HEK293 (cell line): ENCODE results near the gene FOXO3.

Experiments used
- CTCF ChIA-PET: fragments of 350-600 bp; formaldehyde crosslinking; extraction: SDS; loops from one replicate; lab custom pipeline; 2021; ENCODE audit warnings: antibody characterized with exemption; lab: Yijun Ruan, JAX
- POLR2A ChIA-PET: fragments of 300-600 bp; formaldehyde crosslinking; extraction: SDS; loops from one replicate; lab custom pipeline; 2020; ENCODE audit warnings: antibody characterized with exemption, inconsistent platforms; lab: Yijun Ruan, JAX
- H3K27ac ChIP-seq: fragments of 200-500 bp; sonication (Bioruptor generic); 2 replicates; pipeline ENCODE4 v1.5.1; 2014; ENCODE audit warnings: low read depth, low read length, control low read depth, inconsistent platforms; ENCODE audit errors: extremely low read depth
- H3K36me3 ChIP-seq, 2 experiments: fragments of 200-500 bp in 1 of 2; sonication (Bioruptor generic) in 1 of 2; 1 replicate in 1 of 2; 2 replicates in 1 of 2; pipeline ENCODE4 v1.5.1; 2014 to 2017; ENCODE audit warnings: inconsistent platforms in 2 of 2, low read length in 2 of 2; ENCODE audit not compliant: control insufficient read depth in 2 of 2, insufficient read depth in 1 of 2
- H3K4me1 ChIP-seq: fragments of 200-500 bp; sonication (Bioruptor generic); 2 replicates; pipeline ENCODE4 v1.5.1; 2014; ENCODE audit warnings: mild to moderate bottlenecking, low read length, inconsistent platforms; ENCODE audit not compliant: control insufficient read depth, insufficient read depth
- H3K4me3 ChIP-seq: 2 replicates; pipeline ENCODE4 v1.5.1; 2011; ENCODE audit warnings: low read depth, mild to moderate bottlenecking, control low read depth, low read length, moderate library complexity
- H3K9me3 ChIP-seq: fragments of 200-500 bp; sonication (Bioruptor generic); 2 replicates; pipeline ENCODE4 v1.5.1; 2014; ENCODE audit warnings: low read depth, low read length, inconsistent platforms; ENCODE audit not compliant: control insufficient read depth, insufficient read depth
- ELK4 ChIP-seq: IDR thresholded peaks from 2 replicates; pipeline ENCODE4 v1.6.1; 2011; ENCODE audit warnings: mild to moderate bottlenecking, low read depth, low read length, borderline replicate concordance
- FEZF1 ChIP-seq: fragments of 450-650 bp; formaldehyde crosslinking; IDR thresholded peaks from 2 replicates; pipeline ENCODE4 v1.5.1; 2016; ENCODE audit warnings: missing biosample characterization, missing genetic modification characterization
- KLF10 ChIP-seq: fragments of 450-650 bp; IDR thresholded peaks from 2 replicates; pipeline ENCODE4 v1.5.1; 2018; ENCODE audit warnings: missing biosample characterization, mild to moderate bottlenecking, missing genetic modification characterization
- KLF17 ChIP-seq: fragments of 450-650 bp; formaldehyde crosslinking; IDR thresholded peaks from 2 replicates; pipeline ENCODE4 v1.5.1; 2016; ENCODE audit warnings: missing biosample characterization, missing genetic modification characterization
- PRDM10 ChIP-seq: fragments of 450-650 bp; formaldehyde crosslinking; IDR thresholded peaks from 2 replicates; pipeline ENCODE4 v1.5.1; 2016; ENCODE audit warnings: missing biosample characterization, missing genetic modification characterization
- REST ChIP-seq: fragments of 450-650 bp; formaldehyde crosslinking; IDR thresholded peaks from 2 replicates; pipeline ENCODE4 v1.5.1; 2016; ENCODE audit warnings: missing biosample characterization, missing genetic modification characterization
- ZIC2 ChIP-seq: fragments of 450-650 bp; formaldehyde crosslinking; IDR thresholded peaks from 2 replicates; pipeline ENCODE4 v1.5.1; 2016; ENCODE audit warnings: missing biosample characterization, missing genetic modification characterization
- ZNF169 ChIP-seq: fragments of 450-650 bp; formaldehyde crosslinking; IDR thresholded peaks from 2 replicates; pipeline ENCODE4 v1.5.1; 2016; ENCODE audit warnings: missing biosample characterization, missing genetic modification characterization
- ZNF239 ChIP-seq: fragments of 450-650 bp; formaldehyde crosslinking; IDR thresholded peaks from 2 replicates; pipeline ENCODE4 v1.5.1; 2016; ENCODE audit warnings: missing biosample characterization, missing genetic modification characterization
- ZNF24 ChIP-seq: fragments of 450-650 bp; formaldehyde crosslinking; IDR thresholded peaks from 2 replicates; pipeline ENCODE4 v1.5.1; 2016; ENCODE audit warnings: missing biosample characterization, missing genetic modification characterization
- ZNF324 ChIP-seq: fragments of 450-650 bp; formaldehyde crosslinking; IDR thresholded peaks from 2 replicates; pipeline ENCODE4 v1.5.1; 2016; ENCODE audit warnings: missing biosample characterization, missing genetic modification characterization
- ZNF366 ChIP-seq: fragments of 450-650 bp; formaldehyde crosslinking; conservative IDR thresholded peaks from 2 replicates; pipeline ENCODE4 v1.5.1; 2016; ENCODE audit warnings: missing biosample characterization, missing genetic modification characterization
- ZNF426 ChIP-seq: fragments of 450-650 bp; formaldehyde crosslinking; IDR thresholded peaks from 2 replicates; pipeline ENCODE4 v1.5.1; 2017; ENCODE audit warnings: missing biosample characterization, missing genetic modification characterization, mild to moderate bottlenecking, inconsistent platforms, moderate library complexity
- ZNF501 ChIP-seq: fragments of 450-650 bp; formaldehyde crosslinking; IDR thresholded peaks from 2 replicates; pipeline ENCODE4 v1.5.1; 2016; ENCODE audit warnings: missing biosample characterization, missing genetic modification characterization
- ZNF530 ChIP-seq: fragments of 450-650 bp; formaldehyde crosslinking; IDR thresholded peaks from 2 replicates; pipeline ENCODE4 v1.5.1; 2016; ENCODE audit warnings: low read depth, missing biosample characterization, missing genetic modification characterization
- ZNF571 ChIP-seq: fragments of 450-650 bp; formaldehyde crosslinking; IDR thresholded peaks from 2 replicates; pipeline ENCODE4 v1.5.0; 2017; ENCODE audit warnings: missing biosample characterization, missing genetic modification characterization
- ZNF621 ChIP-seq: fragments of 450-650 bp; formaldehyde crosslinking; IDR thresholded peaks from 2 replicates; pipeline ENCODE4 v1.5.1; 2017; ENCODE audit warnings: missing biosample characterization, missing genetic modification characterization
- ZNF645 ChIP-seq: fragments of 450-650 bp; formaldehyde crosslinking; IDR thresholded peaks from 2 replicates; pipeline ENCODE4; 2016; ENCODE audit warnings: missing biosample characterization, missing genetic modification characterization
- ZSCAN4 ChIP-seq: fragments of 450-650 bp; formaldehyde crosslinking; IDR thresholded peaks from 2 replicates; pipeline ENCODE4 v1.5.1; 2017; ENCODE audit warnings: missing biosample characterization, missing genetic modification characterization

FOXO3 gene

GRCh38 chr6:108556250-108556649, 4.5 kb upstream of the FOXO3 start:
- H3K27ac ChIP-seq, result no peak overlapping the region
- no peaks in the 10 kb centered on the region for H3K36me3 ChIP-seq
- H3K4me1 ChIP-seq, result peaks cover 4% of the 10 kb centered on the region
- CTCF ChIA-PET, result interaction anchor here (0.6 to 7.3 kb wide), 6 partner anchors 14 to 507 kb away, joined by 3 to 73 read pairs (median 3); no protein-coding TSS in a partner anchor
- H3K4me3 ChIP-seq, result no peak overlapping the region
- peak; percentile 52 for TF ChIP-seq PRDM10 (tag by site-specific recombination)
- no peak for TF ChIP-seq ZNF501 (tag by site-specific recombination)
- POLR2A ChIA-PET, result interaction anchor here (0.6 to 0.7 kb wide), 3 partner anchors 131 to 1627 kb away, joined by 3 to 4 read pairs (median 3); no protein-coding TSS in a partner anchor
- H3K9me3 ChIP-seq, result no peaks in the 10 kb centered on the region

GRCh38 chr6:108556866-108557493, 3.7 kb upstream of the FOXO3 start:
- H3K27ac ChIP-seq, result peak overlapping the region; percentile 93; the same call in 1 of the 2 replicates
- no peaks in the 10 kb centered on the region for H3K9me3 ChIP-seq
- CTCF ChIA-PET, result interaction anchor here (0.7 to 7.3 kb wide), 6 partner anchors 15 to 946 kb away, joined by 3 to 73 read pairs (median 4); no protein-coding TSS in a partner anchor
- peak overlapping the region; percentile 85 for H3K4me3 ChIP-seq
- POLR2A ChIA-PET, result interaction anchor here (0.7 kb wide), 1 partner anchor 130 kb away, joined by 4 read pairs; no protein-coding TSS in a partner anchor
- no peaks in the 10 kb centered on the region for H3K36me3 ChIP-seq
- H3K4me1 ChIP-seq, result peaks cover 4% of the 10 kb centered on the region
- no peak for TF ChIP-seq ZNF169
- TF ChIP-seq KLF17, result no peak
- TF ChIP-seq ZNF366, result no peak
- peak; percentile 49; the same call in 1 of the 2 replicates for TF ChIP-seq FEZF1
- TF ChIP-seq ZIC2, result peak; percentile 19; the same call in 1 of the 2 replicates
- TF ChIP-seq ZNF621 (tag by site-specific recombination), result no peak
- no peak for TF ChIP-seq REST (tag by site-specific recombination)
- no peak for TF ChIP-seq ZSCAN4 (tag by site-specific recombination)
- no peak for TF ChIP-seq ELK4
- no peak for TF ChIP-seq KLF10 (tag by site-specific recombination)
- TF ChIP-seq ZNF239 (tag by site-specific recombination), result no peak
- 0 out of 2 replicates have a peak, but pooled peaks have one; percentile 1 for TF ChIP-seq ZNF24 (tag by site-specific recombination)
- TF ChIP-seq ZNF645 (tag by site-specific recombination), result no peak
- TF ChIP-seq ZNF530 (tag by site-specific recombination), result no peak
- TF ChIP-seq ZNF324 (tag by site-specific recombination), result no peak
- TF ChIP-seq ZNF426 (tag by site-specific recombination), result no peak
- no peak for TF ChIP-seq ZNF571
